ENCODE results near the gene BCAR3.
"Not testable (repeated sequence)": the region's sequence is repeated elsewhere in the genome, so short reads cannot be mapped to it uniquely, and the experiment has no call there.

BCAR3 gene

DNA sequence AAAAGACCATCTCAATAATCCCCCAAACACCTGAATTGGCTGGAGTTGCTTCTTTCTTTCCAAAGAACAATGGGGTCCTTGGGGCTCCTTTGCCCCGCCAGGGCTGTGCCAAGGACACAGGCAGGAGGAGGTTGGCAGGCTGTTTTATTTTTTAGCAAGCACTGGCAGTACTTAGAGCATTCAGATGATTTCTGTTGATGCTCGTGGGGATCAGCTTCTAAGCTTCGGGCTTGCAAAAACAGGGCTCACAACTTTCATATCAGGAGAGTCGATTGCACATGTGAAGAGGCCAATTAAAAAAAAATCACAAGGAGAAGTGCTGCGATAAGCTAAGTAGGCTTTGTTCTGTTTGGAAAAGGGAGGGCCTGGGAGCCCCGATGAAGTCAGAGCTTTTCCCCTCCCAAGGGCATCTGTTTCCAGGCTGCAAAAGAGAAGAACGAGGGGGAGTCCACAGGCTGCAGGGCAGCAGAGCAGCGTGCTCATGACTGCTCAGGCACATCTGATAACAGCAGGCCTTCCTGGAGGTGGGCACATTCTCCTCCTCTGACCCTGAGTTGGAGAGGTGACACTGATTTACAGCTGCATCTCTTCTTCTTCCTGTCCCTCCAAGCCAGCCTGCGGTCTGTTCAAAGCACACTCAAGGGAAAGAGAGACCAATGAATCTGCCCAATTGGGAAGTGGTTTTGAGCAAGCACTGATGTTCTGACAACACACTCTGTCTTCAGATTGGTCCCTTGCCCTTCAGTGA lies 27.3 kb upstream of the BCAR3 start:
- DNase-seq (ENCODE audit: low read depth, low spot score) = no peak
- no peak overlapping the region for H3K27ac ChIP-seq

DNA sequence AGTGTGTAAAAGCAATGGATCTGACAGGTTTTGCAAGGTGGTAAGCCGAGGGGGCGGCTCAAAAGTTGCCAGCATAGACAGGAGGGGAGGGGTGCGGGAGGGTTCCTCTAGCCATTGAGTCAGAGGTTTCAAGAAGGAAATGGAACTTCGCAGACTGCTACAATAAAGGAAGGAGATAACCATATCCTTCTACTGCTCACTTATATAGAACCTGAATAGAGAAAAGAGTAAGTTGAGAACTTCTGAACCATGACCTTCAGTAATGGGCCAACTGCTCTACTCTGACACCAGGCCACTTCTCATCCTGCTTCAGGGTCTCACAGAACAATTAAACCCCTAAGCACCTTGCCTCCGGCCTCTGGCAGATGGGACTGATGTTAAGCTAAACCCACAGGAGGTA lies 26.3 kb upstream of the BCAR3 start:
- no peak overlapping the region for H3K27ac ChIP-seq
- no peak for DNase-seq (ENCODE audit: low read depth, low spot score)

DNA sequence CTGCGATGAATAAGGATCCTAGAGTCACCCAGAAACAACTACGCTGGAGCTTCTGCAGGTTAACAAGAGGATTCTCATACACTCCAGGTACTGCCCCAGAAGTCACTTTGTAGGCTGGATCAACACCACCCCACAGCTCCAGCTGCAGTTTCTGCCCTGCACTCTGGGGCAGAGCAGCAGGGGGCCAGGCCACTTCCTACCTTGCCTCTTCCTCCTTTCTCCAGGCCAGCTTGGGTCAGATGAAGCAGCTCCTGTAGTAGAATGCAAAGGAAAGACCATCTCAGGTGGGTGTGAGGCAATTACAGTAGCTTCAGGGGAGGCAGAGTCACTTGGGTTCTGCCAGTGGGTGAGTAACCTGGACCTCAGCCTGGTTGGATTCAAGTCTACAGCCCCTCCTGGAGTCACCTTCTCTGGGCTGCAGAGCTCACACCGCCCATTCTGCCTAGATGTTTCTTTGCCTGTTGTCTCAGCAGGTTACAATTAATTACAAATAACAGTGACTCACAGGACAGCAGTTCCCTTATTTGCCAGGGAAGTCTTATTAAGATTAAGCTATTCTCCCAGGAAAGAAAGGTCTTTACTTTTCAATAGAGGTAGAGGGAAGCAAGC lies 24.4 kb upstream of the BCAR3 start:
- no peak for DNase-seq (ENCODE audit: low read depth, low spot score)
- peak overlapping the region; percentile 37 for H3K27ac ChIP-seq

DNA sequence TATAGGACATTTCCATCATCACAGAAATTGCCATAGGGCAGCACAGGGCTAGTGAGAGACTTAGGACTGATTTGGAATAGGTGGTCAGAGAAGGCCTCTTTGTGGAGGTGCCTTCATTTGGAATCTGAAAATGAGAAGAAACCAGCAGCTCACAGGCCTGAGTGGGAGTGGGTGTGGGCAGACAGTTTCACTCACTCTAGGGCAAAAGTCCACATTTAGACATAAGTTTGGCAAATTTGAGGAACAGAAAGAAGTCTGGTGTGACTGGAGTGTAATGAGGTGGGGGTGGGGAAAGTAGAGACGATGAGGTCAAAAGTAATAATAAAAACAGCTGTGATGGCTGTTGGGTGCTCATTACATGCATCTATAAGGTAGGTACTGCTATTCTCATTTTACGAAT lies 22.4 kb upstream of the BCAR3 start:
- peak overlapping the region; percentile 99 for H3K27ac ChIP-seq
- DNase-seq (ENCODE audit: low read depth, low spot score) = no peak

DNA sequence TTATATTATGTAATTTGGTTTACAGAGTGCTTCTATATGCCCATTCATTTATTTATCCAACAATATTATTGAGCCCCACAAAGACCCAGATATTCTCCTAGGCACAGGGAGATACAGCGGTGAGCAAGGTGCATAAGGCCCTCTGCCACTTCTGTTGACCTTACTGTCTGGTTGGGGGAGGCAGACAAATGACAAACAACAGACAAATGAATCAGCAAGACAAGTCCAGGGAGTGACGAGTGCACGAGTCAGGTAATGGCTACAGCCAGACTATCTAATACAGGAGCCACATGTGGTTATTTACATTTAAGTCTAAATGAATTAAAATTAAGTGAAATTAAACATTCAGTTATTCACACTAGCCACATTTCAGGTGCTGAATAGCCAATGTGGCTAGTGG lies 22.0 kb upstream of the BCAR3 start:
- H3K27ac ChIP-seq = peak overlapping the region; percentile 99
- no peak for DNase-seq (ENCODE audit: low read depth, low spot score)

DNA sequence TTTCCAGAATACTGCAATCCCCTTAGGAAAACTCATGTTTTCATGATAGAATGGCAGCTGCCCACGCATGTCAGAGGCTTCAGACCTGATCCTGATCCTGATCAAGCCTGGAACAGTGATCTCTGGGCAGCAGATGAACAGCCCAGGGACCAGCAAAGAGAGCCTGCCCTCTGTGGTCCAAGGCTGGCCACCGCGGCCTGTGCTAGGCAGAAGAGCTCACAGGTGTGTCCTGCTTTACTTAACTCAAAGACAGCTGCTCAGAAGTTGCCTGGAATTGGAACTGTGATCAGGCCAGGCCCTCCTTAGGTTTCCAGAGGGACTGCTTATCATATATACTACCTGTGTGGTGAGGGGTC lies 21.2 kb upstream of the BCAR3 start:
- DNase-seq (ENCODE audit: low read depth, low spot score) = no peak
- peak overlapping the region; percentile 99 for H3K27ac ChIP-seq

DNA sequence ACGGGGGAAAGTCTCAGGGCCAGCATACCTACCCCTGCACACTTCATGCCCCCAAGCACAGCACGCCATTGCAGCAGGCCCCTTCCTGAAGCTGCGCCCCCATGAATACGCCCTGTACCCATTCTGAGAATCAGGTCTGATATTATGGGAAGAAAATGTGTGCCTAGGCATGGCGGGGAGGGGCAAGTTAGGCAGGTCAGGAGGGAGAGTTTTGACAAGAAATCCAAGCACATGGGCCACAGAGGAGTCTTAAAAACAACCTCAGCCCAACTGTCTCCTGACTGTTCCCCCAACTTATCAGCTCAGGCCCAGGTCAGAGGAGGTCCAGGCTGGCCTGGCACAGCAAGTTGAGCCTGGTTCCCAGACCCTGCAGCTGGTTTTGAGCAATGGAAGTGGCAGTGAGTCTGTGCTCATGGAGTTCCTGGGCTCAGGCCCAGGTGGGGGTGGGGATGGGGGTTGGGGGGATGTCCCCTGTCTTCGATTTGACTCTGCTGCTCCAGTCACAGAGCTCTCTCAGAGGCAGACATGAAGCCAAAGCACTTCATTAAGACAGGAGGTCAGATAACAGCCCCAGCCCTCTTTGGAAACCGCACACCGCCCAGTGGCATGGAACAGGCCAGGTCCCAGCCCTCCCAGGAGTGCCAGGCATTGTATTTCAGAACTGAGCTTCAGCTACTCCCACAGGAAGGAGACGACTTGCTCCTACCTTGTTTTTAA lies 20.6 kb upstream of the BCAR3 start:
- no peak for DNase-seq (ENCODE audit: low read depth, low spot score)
- H3K27ac ChIP-seq = peak overlapping the region; percentile 99

DNA sequence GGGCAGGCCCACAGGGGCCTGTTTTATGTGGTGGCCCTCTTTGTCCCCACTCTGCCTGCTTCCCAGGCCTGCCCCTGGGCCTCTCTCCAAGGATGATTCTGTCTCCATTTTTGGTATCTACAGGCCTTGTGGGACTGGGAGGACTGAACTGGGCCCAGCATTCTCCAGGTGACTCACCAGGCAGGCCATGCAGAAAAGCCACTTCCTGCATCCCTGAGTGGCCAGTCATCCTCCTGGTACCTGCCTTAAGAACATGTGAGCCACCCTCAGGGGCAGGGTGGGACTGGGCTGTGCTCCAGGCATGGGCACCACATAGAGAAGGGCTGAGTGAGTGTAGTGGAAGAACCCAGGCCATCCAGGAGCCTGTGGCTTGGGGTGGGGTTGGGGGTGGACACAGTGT lies 20.0 kb upstream of the BCAR3 start:
- peak overlapping the region; percentile 99 for H3K27ac ChIP-seq

DNA sequence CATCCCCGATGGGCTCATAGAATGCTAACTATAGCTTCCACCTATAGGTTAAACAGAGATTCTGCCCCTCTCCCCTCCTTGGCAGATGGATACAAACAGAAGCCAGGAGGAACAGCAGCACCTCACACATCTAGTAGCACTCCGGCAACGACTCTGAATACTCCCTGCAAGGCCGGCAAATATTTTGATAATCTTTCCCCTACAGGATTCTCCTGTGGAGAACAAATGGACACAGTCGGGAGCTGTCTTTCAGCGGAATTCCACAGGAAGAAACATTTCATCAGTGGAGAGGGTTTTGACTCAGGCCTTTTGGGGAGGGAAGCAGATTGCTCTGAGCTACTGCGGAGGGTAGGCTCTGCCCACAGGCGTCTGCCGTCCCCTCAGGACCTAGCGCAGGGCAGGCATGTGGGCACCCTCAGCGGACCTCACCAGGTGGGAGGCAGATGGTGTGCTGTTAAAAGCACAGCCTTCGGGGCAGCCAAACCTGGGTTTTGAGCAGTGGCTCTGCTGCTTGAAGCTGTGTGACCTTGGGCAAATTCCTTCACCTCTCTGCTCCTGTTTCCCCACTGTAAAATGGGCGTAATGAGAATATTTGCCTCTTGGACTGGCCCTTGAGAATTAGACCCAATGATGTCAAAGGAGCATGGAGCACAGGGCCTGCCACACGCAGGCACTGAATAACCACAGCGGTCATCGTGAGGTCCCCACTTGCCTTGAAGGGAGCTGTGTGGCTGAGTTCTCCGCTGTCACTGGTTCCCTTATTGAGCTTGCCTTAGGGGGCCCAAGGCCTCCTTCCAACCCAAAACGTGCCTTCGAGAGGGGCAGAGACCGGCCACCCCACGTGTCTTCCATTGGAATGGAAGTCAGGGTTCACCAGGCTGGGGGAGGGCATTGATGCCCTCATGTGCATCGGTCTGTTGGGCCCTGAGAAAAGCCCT lies 19.2 kb upstream of the BCAR3 start:
- DNase-seq (ENCODE audit: low read depth, low spot score) = no peak
- peak overlapping the region; percentile 99 for H3K27ac ChIP-seq

More for the DNA sequence above, 20.0 kb upstream of the BCAR3 start:
- DNase-seq (ENCODE audit: low read depth, low spot score) = peak; percentile 100

DNA sequence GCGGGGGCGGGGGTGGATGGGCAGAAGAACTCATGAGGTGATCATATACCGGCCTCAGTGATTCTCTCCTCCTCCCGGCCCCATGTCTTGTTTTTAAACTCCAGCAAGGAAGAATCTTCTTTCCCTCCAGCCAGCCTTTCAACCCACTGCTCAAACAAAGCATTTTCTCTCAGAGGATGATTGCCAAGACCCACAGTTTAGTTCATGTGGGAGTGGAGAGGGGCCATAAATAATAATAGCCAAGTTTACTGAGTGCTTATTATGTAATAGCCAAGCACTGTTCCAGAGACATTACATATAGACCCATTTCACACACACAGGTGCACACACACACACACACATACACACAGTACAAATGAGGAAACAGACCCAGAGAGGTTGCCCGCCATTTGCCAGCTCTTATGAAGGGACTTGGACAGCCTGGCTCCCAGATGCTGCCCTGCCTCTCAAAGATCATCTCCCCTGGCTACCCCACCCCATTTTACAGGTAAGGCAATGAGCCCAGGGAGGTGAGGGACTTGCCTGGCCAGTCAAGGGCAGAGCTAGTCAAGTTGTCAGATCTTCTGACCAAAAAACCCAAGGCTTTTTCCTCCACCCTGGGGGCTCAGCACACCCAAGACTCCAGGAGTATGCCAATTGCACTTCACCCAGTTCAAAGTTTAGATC lies 18.0 kb upstream of the BCAR3 start:
- DNase-seq (ENCODE audit: low read depth, low spot score) = no peak
- H3K27ac ChIP-seq = peak overlapping the region; percentile 99

DNA sequence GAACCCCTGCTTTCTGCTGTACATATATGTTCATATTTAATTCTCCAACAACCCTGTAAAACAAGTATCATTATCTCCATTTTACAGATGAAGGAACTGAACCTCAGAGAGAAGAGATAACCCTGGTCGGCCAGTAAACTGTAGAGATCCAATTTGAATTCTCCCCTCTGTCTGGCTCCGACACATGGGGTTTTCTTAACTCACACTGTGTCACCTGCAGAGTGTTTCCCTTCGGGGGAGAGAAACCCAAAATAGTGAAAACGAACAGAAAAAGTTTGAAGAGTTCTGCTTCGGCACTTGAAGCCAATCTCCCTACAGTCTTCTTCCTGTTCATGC lies 17.4 kb upstream of the BCAR3 start:
- no peak for DNase-seq (ENCODE audit: low read depth, low spot score)
- H3K27ac ChIP-seq = peak overlapping the region; percentile 99

DNA sequence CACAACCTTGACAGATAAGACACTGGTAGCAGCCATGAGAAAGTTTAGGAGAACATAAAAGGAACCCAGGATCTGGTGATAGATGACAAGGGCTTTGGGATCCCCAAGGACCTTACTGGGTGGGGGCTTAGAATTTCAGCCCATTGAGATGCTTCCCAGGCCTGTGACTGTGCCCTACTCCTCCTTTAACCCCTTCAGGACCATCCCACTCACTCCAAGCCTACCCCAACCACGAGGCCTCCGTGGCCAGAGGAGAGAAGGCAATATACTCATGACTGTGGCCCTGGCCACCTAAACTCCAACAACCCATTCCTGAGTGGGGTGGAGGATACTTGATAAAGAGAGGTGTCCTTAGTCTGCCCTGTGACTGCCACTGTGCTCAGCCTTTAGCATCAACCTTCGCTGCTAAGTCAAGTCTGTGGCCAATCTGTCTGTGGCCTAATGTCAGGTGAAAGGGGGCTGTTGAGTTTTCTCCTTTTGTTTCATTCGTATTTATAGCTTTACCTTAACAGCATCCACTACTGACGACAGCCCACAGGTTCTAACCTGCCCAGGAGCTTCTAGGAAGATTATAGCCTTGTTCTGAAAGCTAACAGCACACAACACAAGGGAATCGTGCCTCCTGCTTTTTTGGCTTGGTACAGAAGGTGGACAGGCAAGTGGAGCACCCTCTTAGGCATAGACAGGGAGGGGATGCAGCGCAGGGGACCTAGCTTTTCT lies 16.9 kb upstream of the BCAR3 start:
- no peak for DNase-seq (ENCODE audit: low read depth, low spot score)
- peak overlapping the region; percentile 99 for H3K27ac ChIP-seq

DNA sequence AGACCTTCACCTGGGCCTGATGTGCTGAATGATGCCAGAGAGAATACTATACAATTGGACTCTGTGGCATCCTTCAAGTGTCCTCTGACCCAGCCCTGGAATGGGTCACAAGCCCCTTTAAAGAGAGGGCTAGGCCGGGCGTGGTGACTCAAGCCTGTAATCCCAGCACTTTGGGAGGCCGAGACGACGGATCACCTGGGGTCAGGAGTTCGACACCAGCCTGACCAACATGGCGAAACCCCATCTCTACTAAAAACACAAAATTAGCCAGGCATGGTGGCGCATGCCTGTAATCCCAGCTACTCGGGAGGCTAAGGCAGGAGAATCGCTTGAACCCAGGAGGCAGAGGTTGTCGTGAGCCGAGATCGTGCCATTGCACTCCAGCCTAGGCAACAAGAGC lies 15.9 kb upstream of the BCAR3 start:
- peak overlapping the region; percentile 99 for H3K27ac ChIP-seq

DNA sequence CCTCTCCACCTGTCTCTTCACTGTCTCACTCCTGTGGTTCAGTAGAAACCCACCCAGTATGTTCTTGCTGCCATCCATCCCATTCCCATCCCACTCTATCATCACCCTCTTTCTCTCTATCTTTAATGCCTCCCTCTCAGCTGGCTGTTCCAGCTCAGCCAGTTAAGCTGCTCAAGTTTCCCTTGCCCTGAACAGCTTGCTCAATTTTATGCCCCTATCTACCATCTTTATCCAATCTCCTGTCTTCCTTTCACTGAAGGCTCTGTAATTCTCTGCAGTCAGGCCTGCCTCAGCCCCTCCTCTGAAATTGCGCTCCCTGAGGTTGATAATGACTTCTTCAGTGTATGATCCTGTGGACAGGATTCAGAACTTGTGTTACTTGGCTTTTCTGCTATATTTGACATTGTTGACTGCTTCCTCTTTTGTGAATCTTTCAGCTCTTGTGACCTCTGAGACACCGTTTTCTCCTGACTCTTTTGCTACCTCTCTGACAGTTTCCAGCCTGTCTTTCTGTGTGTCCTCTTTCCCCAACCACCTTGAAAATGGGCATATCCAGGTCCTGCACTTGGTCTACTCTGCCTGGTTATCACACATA lies 13.9 kb upstream of the BCAR3 start:
- DNase-seq (ENCODE audit: low read depth, low spot score) = no peak
- peak overlapping the region; percentile 100 for H3K27ac ChIP-seq

More for the DNA sequence above, 15.9 kb upstream of the BCAR3 start:
- DNase-seq (ENCODE audit: low read depth, low spot score) = not testable (repeated sequence)

DNA sequence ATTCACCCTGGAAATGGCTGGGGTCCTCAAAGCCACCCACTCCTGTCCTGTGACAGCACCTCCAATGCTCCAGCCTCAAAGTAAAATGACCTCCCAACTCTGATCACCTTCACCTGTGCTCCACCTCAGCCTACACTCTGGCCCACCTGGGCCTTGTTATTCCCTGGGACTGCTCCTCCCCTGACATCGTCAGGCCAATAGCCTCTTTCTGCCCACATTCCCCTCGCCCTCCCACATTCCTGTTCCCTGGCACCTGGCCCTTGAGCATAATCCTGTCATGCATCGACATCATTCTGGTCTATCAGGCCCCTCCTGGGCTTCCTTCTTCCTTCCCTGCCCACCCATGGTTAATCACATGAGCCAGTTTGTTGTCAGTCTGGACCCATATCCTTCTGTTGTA lies 13.2 kb upstream of the BCAR3 start:
- peak overlapping the region; percentile 100 for H3K27ac ChIP-seq
- DNase-seq (ENCODE audit: low read depth, low spot score) = no peak

DNA sequence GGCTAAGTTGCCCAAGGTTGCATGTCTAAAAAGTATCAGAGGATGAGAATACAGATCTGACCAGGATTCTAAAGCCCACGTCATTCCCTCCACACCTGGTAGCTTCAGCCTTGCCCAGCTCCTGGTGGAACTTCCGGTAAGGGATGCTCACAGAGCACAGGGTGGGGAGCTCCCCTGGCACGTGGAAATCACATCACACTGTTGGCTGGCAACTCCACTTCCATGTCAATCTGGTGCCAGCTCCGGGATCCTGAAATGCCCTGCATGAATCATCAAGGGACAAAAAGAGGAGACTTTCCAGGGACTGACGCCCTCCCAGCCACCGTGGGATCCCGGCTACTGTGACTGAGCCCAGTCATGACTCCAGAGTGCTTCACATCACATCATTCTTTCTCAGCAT lies 12.4 kb upstream of the BCAR3 start:
- H3K27ac ChIP-seq = peak overlapping the region; percentile 100
- DNase-seq (ENCODE audit: low read depth, low spot score) = no peak

DNA sequence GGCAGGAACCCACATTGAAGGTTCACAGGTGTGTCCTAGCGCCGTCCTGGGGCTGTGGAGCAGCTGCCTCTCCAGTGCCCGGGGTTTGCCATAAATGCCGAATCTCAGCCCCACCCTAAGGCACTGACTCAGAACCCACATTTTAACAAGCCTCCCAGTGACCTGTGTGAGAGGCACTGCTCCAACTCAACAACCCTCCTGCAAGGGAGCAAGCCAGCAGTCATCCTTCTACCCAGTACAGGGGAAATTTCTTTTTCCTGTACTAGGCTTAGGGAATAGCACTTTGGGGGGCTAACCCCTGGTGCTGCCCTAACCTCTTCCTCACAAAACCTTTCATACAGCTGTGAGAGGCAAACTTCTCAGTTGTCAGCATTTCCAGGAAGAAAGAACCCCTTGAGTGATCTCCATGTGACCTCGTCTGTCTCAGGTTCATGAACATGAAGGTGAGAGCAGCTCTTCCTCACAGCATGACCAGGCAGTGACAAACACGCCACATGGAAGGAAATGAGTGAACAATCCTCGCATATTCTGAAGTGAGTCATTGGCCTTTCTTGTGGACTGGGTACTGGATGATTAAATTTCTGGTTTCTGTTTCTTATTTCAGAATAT lies 11.4 kb upstream of the BCAR3 start:
- DNase-seq (ENCODE audit: low read depth, low spot score) = peak; percentile 97
- peak overlapping the region; percentile 100 for H3K27ac ChIP-seq

DNA sequence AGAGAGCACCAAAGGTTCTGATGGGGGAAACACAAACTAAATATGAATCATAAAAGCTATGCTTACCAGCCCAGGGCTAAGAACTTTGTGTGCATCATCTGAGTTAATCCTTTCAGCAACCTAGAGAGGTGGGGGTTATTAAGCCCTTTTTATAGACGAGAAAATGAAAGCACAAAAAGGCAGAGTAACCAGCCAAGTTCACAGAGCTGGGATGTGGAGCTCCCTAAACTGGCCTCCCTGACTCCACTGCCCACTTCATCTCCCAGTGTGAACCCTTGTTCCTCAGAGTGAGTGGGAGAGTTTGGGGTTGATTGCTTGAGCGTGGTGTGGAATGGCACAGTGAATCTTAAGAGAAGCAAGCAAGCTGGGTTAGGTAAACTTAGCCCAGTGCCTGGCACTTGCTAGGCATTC lies 10.8 kb upstream of the BCAR3 start:
- DNase-seq (ENCODE audit: low read depth, low spot score) = no peak
- peak overlapping the region; percentile 100 for H3K27ac ChIP-seq

DNA sequence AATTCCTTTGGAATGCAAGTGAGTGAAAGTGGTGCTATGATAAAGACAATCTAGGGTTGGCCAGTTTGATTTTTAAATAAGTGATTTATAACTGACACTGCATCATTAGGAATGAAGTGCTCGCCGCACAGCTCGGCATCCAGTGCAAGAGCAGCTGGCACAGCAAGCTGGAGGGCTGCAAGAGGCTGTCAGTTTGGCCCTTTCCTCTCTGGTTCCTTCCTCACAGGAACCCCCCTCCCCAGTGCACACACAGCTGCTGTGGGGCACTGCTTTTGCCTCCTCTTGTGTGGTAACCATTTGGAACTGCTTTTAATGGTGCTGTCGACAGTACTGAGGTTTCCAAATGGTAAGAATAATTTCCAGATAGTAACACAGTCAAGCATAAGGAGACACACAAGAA lies 10.4 kb upstream of the BCAR3 start:
- no peak for DNase-seq (ENCODE audit: low read depth, low spot score)

More for the DNA sequence above, 10.4 kb upstream of the BCAR3 start:
- H3K27ac ChIP-seq = peak overlapping the region; percentile 100
